Endothelial cell of umbilical vein (primary cell): ENCODE data around the gene PAIP2. TPM values are rescaled to one million over a fixed set of nuclear protein-coding genes. Genes with fewer than 3 reads are reported as not detected.

Source experiments
- BruUV-seq: library from RNA; stranded (reverse); fragments of 400-500 nt; replicated peaks from 2 replicates; lab custom pipeline; 2021; lab: Mats Ljungman, UMichigan
- CTCF ChIA-PET: fragments of 300-600, 350-600 bp; sonication (Branson Sonifier 250); formaldehyde crosslinking; loops from one replicate; lab custom pipeline; 2021; ENCODE audit warnings: antibody characterized with exemption, inconsistent platforms; lab: Charles Lee
- POLR2A ChIA-PET: fragments of 300-600, 350-600 bp; sonication (Branson Sonifier 250); formaldehyde crosslinking; loops from one replicate; lab custom pipeline; 2021; ENCODE audit warnings: antibody characterized with exemption, inconsistent platforms; lab: Charles Lee
- DNase-seq: peaks from one replicate; pipeline ENCODE4 v3.0.0-alpha.2; 2011; ENCODE audit warnings: low read depth, low spot score
- FAIRE-seq: peaks from 2 replicates; lab custom pipeline; 2011; peaks lifted over from hg19 to GRCh38; lab: Jason Lieb, UNC
- H2AFZ ChIP-seq: 2 replicates; pipeline ENCODE4 v1.6.0; 2012; ENCODE audit warnings: low read depth, low read length, control low read depth, inconsistent platforms
- H3K27ac ChIP-seq: 2 replicates; pipeline ENCODE4 v1.5.1; 2011; ENCODE audit warnings: low read depth, mild to moderate bottlenecking, control low read depth, low read length, moderate library complexity; ENCODE audit not compliant: insufficient read depth
- H3K27me3 ChIP-seq, 2 experiments: 2 replicates each; pipeline versions ENCODE4 v1.6.0 to v1.6.1; 2011; ENCODE audit warnings: low read length in 2 of 2, mixed read lengths in 1 of 2; ENCODE audit not compliant: control insufficient read depth in 2 of 2, insufficient read depth in 2 of 2
- H3K36me3 ChIP-seq, 2 experiments: 2 replicates in 1 of 2; 3 replicates in 1 of 2; pipeline ENCODE4 v1.5.1; 2011; ENCODE audit warnings: low read length in 2 of 2, mild to moderate bottlenecking in 1 of 2, moderate library complexity in 1 of 2; ENCODE audit not compliant: control insufficient read depth in 2 of 2, insufficient read depth in 2 of 2; ENCODE audit errors: extremely low read depth in 1 of 2
- H3K4me1 ChIP-seq: 3 replicates; pipeline ENCODE4 v1.5.1; 2011; ENCODE audit warnings: mild to moderate bottlenecking, low read length; ENCODE audit not compliant: control insufficient read depth, insufficient read depth; ENCODE audit errors: extremely low read depth
- H3K4me2 ChIP-seq: 2 replicates; pipeline ENCODE4 v1.6.1; 2011; ENCODE audit warnings: low read length, control low read depth, mixed read lengths; ENCODE audit not compliant: insufficient read depth
- H3K4me3 ChIP-seq, 3 experiments: fragments of 200-600 bp in 1 of 3; sonication (generic), shearing (Covaris generic) in 1 of 3; replicated peaks in 1 of 3; 2 replicates each; pipeline ENCODE4 v1.5.1; 2011 to 2016; ENCODE audit warnings: control low read depth in 3 of 3, low read length in 3 of 3, mild to moderate bottlenecking in 2 of 3, inconsistent platforms in 1 of 3, low read depth in 1 of 3, moderate library complexity in 1 of 3; ENCODE audit not compliant: insufficient read depth in 1 of 3
- H3K79me2 ChIP-seq: 2 replicates; pipeline ENCODE4 v1.6.0; 2012; ENCODE audit warnings: low read length, inconsistent platforms; ENCODE audit not compliant: control insufficient read depth, insufficient read depth
- H3K9ac ChIP-seq: replicated peaks from 2 replicates; pipeline ENCODE3; 2011; ENCODE audit warnings: low read length, control low read depth; ENCODE audit not compliant: insufficient read depth; ENCODE audit errors: extremely low read depth
- H3K9me1 ChIP-seq: replicated peaks from 3 replicates; pipeline ENCODE4 v1.6.0; 2011; ENCODE audit warnings: mild to moderate bottlenecking, low read length; ENCODE audit not compliant: control insufficient read depth, insufficient read depth; ENCODE audit errors: extremely low read depth
- H3K9me3 ChIP-seq: replicated peaks from 2 replicates; pipeline ENCODE4 v1.5.1; 2012; ENCODE audit warnings: low read length, inconsistent platforms; ENCODE audit not compliant: control insufficient read depth, insufficient read depth
- H4K20me1 ChIP-seq: replicated peaks from 2 replicates; pipeline ENCODE3; 2011; ENCODE audit warnings: mild to moderate bottlenecking, low read length; ENCODE audit not compliant: control insufficient read depth, insufficient read depth; ENCODE audit errors: extremely low read depth
- EZH2 ChIP-seq: IDR thresholded peaks from 2 replicates; pipeline ENCODE4 v1.6.1; 2012; ENCODE audit warnings: borderline replicate concordance, low read depth, mild to moderate bottlenecking, moderate library complexity, low read length, inconsistent platforms; ENCODE audit not compliant: severe bottlenecking
- FOS ChIP-seq: IDR thresholded peaks from 2 replicates; pipeline ENCODE4 v1.6.1; 2011; ENCODE audit warnings: mild to moderate bottlenecking, low read length, moderate library complexity, borderline replicate concordance; ENCODE audit not compliant: insufficient read depth
- GATA2 ChIP-seq: IDR thresholded peaks from 2 replicates; pipeline ENCODE4 v1.7.0; 2011; ENCODE audit warnings: low read depth, mild to moderate bottlenecking, moderate library complexity, mixed read lengths, low read length; ENCODE audit not compliant: insufficient read length, insufficient read depth
- JUN ChIP-seq: IDR thresholded peaks from 2 replicates; pipeline ENCODE4 v1.6.1; 2011; ENCODE audit warnings: borderline replicate concordance, low read depth; ENCODE audit not compliant: insufficient read length, insufficient read depth
- MAX ChIP-seq: IDR thresholded peaks from 2 replicates; pipeline ENCODE4 v1.6.1; 2011; ENCODE audit not compliant: insufficient read depth, insufficient read length
- MYC ChIP-seq: IDR thresholded peaks from one replicate; pipeline ENCODE4 v1.6.1; 2011; ENCODE audit warnings: mild to moderate bottlenecking, low read depth, low read length
- POLR2A ChIP-seq: IDR thresholded peaks from 2 replicates; pipeline ENCODE4 v1.6.1; 2012; ENCODE audit warnings: low read depth, mild to moderate bottlenecking, control low read depth, low read length
- POLR2AphosphoS5 ChIP-seq: IDR thresholded peaks from 2 replicates; pipeline ENCODE4 v1.6.1; 2012; ENCODE audit warnings: low read depth, mild to moderate bottlenecking, control low read depth, low read length, moderate library complexity; ENCODE audit not compliant: insufficient read depth
- dilution Hi-C: fragments of 300-500 bp; cut with MboI; formaldehyde crosslinking; loops from one replicate; pipeline ENCODE4 v1.15.0; 2019; ENCODE audit warnings: low sequenced_read_pairs; ENCODE audit not compliant: extremely low pct_ligation_motif_present
- intact Hi-C: fragments of 100-400 bp; cut with micrococcal nuclease; formaldehyde crosslinking; loops from one replicate; pipeline ENCODE4 v1.10.0; 2022
- polyA plus RNA-seq, 4 experiments: library from polyadenylated mRNA; depleted of rRNA in 3 of 4; stranded (reverse) in 3 of 4; unstranded in 1 of 4; fragments of >200 nt; gene quantifications; 2 replicates each; pipeline versions ENCODE4 v1.2.1 to v1.2.3, GENCODE V29; 2011 to 2012; ENCODE audit warnings: missing spikeins in 1 of 4
- total RNA-seq: library from RNA; stranded (reverse); gene quantifications from 2 replicates; pipeline ENCODE4 v1.2.3, GENCODE V29; 2021
- TF ChIP-seq, protein P1 (sequence below), 2 donors: IDR thresholded peaks; 1 replicate in 1 of 2; 2 replicates in 1 of 2; pipeline ENCODE4 v1.5.1; 2011; ENCODE audit warnings: low read length in 2 of 2, mild to moderate bottlenecking in 2 of 2, moderate library complexity in 2 of 2, control low read depth in 1 of 2, inconsistent platforms in 1 of 2, low read depth in 1 of 2; ENCODE audit not compliant: insufficient read depth in 1 of 2; ENCODE audit errors: extremely low read depth in 1 of 2

Gene PAIP2
- total and polyA plus RNA-seq, 2 donors (not counting 3 experiments of a cell fraction or from before 2014, with no cell fraction given): 52.1 to 80.4 TPM

DNA sequence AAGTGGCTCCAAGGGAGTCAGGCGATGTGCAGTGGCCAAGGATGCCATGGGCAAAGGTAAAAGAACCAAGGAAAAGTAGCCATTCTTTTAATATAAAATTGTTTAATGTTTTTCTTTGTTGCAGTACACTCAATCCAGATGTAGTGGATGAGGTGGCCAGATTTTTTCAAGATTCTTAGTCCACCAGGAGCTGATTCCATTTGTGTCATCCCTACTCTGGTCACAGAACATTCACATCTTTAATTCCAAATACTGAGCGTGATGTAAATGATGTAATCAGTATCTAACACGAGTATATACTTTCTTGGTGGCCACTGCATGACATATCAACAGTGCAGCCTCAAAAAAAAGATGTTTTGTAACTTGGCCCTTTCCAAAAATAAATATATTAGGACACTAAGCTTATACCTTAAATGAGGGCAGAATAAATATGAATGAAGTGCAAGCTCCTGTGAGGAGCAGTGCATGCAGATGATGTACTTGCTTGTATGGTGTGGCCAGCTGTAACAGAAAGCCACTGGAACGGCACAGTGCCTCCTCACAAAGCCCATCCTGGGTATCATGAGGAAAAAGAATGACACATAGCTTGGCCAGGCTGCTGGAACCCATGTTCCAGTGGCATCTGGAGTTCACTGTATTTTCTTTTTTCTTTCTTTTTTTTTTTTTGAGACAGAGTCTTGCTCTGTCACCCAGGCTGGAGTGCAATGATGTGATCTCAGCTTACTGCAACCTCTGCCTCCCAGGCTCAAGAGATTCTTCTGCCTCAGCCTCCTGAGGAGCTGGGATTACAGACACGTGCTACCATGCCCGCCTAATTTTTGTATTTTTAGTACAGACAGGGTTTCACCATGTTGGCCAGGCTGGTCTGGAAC lies 68.7 kb downstream of the PAIP2 start:
- Histone ChIP-seq H3K9ac (no peak overlapping the region), H3K4me3 (no peak overlapping the region), H3K9me3 (no peaks in the 10 kb centered on the region), H3K36me3 (peaks cover 2 to 4% of the 10 kb centered on the region in 2 experiments), H3K79me2 (no peaks in the 10 kb centered on the region), H3K27ac (no peak overlapping the region), H3K9me1 (no peaks in the 10 kb centered on the region), H3K27me3 (no peaks in the 10 kb centered on the region), H2AFZ (no peak overlapping the region), H3K4me1 (no peaks in the 10 kb centered on the region), H4K20me1 (no peaks in the 10 kb centered on the region), H3K4me2 (no peak overlapping the region)
- FAIRE-seq (no peak), DNase-seq (no peak)
- ChIA-PET CTCF (interaction anchor here (0.9 to 2.4 kb wide), 5 partner anchors 10 to 103 kb away, joined by 3 to 7 read pairs (median 4); no protein-coding TSS in a partner anchor), POLR2A (interaction anchor here (0.5 kb wide), 1 partner anchor 111 kb away, joined by 3 read pairs; no protein-coding TSS in a partner anchor)
- no TSS peak for BruUV-seq
- intact Hi-C loops (no loop called here), dilution Hi-C loops (loop anchor here (10.0 kb wide), 1 partner anchor 114 kb away; no protein-coding TSS in a partner anchor)
- no peak for TF ChIP-seq JUN
- TF ChIP-seq POLR2A: no peak
- TF ChIP-seq, protein P1, sequence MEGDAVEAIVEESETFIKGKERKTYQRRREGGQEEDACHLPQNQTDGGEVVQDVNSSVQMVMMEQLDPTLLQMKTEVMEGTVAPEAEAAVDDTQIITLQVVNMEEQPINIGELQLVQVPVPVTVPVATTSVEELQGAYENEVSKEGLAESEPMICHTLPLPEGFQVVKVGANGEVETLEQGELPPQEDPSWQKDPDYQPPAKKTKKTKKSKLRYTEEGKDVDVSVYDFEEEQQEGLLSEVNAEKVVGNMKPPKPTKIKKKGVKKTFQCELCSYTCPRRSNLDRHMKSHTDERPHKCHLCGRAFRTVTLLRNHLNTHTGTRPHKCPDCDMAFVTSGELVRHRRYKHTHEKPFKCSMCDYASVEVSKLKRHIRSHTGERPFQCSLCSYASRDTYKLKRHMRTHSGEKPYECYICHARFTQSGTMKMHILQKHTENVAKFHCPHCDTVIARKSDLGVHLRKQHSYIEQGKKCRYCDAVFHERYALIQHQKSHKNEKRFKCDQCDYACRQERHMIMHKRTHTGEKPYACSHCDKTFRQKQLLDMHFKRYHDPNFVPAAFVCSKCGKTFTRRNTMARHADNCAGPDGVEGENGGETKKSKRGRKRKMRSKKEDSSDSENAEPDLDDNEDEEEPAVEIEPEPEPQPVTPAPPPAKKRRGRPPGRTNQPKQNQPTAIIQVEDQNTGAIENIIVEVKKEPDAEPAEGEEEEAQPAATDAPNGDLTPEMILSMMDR (IDR thresholded peaks at IDR 0.05; ENCODE audit: extremely low read depth in 1 of 2, insufficient read depth in 1 of 2, low read depth in 1 of 2, low read length in 2 of 2): no peak
- no peak for TF ChIP-seq MAX
- TF ChIP-seq POLR2AphosphoS5: no peak
- no peak for TF ChIP-seq MYC
- TF ChIP-seq GATA2: no peak
- TF ChIP-seq FOS: no peak
- TF ChIP-seq EZH2: no peak
